ENCODE measurements around the gene PNRC2. TPM values are rescaled to one million over a fixed set of nuclear protein-coding genes. Genes with fewer than 3 reads are reported as not detected.
"Not testable (repeated sequence)": the region's sequence is repeated elsewhere in the genome, so short reads cannot be mapped to it uniquely, and the experiment has no call there.

PNRC2 gene
- polyA plus RNA-seq, 3 donors: 71.7 to 89.7 (median 71.7) TPM

- H3K36me3 ChIP-seq (replicated peaks in 1 of 2; ENCODE audit: control insufficient read depth in 1 of 2, insufficient read depth in 2 of 2, low read length in 2 of 2): no peaks in the 10 kb centered on the region
- no peaks in the 10 kb centered on the region for H4K20me1 ChIP-seq (ENCODE audit: insufficient read depth, low read length)
- Mint-ChIP-seq H3K27me3 (ENCODE audit: low read depth in 3 of 3) (peaks cover 3 to 22% (median 6%) of the 10 kb centered on the region in 3 donors), H3K4me3 (no peak overlapping the region), H3K27ac (no peak overlapping the region), H3K4me1 (peaks cover 2% of the 10 kb centered on the region), H3K36me3 (no peaks in the 10 kb centered on the region), H3K9me3 (peaks cover 0 to 2% (median 0%) of the 10 kb centered on the region in 7 donors)
- H3K79me2 ChIP-seq (ENCODE audit: insufficient read depth, low read length): no peaks in the 10 kb centered on the region
- no peaks in the 10 kb centered on the region for H3K9me3 ChIP-seq (replicated peaks in 1 of 2; ENCODE audit: control insufficient read depth in 1 of 2, insufficient read depth in 1 of 2, low read length in 2 of 2)
- intact Hi-C loops (cut with micrococcal nuclease): no loop called here
- DNase-seq: no peak
- no peak overlapping the region for H3K27ac ChIP-seq (ENCODE audit: low read depth in 1 of 2, low read length in 2 of 2)
- H3K9ac ChIP-seq (ENCODE audit: insufficient read depth, low read length, poor library complexity, severe bottlenecking): no peak overlapping the region
- TF ChIP-seq, protein P1, sequence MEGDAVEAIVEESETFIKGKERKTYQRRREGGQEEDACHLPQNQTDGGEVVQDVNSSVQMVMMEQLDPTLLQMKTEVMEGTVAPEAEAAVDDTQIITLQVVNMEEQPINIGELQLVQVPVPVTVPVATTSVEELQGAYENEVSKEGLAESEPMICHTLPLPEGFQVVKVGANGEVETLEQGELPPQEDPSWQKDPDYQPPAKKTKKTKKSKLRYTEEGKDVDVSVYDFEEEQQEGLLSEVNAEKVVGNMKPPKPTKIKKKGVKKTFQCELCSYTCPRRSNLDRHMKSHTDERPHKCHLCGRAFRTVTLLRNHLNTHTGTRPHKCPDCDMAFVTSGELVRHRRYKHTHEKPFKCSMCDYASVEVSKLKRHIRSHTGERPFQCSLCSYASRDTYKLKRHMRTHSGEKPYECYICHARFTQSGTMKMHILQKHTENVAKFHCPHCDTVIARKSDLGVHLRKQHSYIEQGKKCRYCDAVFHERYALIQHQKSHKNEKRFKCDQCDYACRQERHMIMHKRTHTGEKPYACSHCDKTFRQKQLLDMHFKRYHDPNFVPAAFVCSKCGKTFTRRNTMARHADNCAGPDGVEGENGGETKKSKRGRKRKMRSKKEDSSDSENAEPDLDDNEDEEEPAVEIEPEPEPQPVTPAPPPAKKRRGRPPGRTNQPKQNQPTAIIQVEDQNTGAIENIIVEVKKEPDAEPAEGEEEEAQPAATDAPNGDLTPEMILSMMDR (IDR thresholded peaks at IDR 0.05): no peak
- H2AFZ ChIP-seq (ENCODE audit: insufficient read depth, low read depth, low read length, poor library complexity, severe bottlenecking): no peak overlapping the region
- no peak overlapping the region for H3K4me3 ChIP-seq (replicated peaks in 1 of 3; ENCODE audit: low read depth in 2 of 3, low read length in 3 of 3)
- WGBS (ENCODE audit: insufficient coverage): 100% methylated on average over 1 of the region's 1 CpG
- no peak overlapping the region for H3K4me2 ChIP-seq (replicated peaks; ENCODE audit: extremely low read depth, low read length, poor library complexity, severe bottlenecking)
- H3K27me3 ChIP-seq (ENCODE audit: control insufficient read depth in 2 of 2, insufficient read depth in 2 of 2, low read length in 2 of 2): no peaks in the 10 kb centered on the region
- no peaks in the 10 kb centered on the region for H3K4me1 ChIP-seq (ENCODE audit: control insufficient read depth in 1 of 2, insufficient read depth in 2 of 2, low read length in 2 of 2)
Observed at GRCh38 chr1:24009406-24009805, 49.8 kb downstream of the PNRC2 start.

- no peaks in the 10 kb centered on the region for H3K4me1 ChIP-seq (ENCODE audit: control insufficient read depth in 1 of 2, insufficient read depth in 2 of 2, low read length in 2 of 2)
- no peaks in the 10 kb centered on the region for H3K36me3 Mint-ChIP-seq
- H3K9ac ChIP-seq (ENCODE audit: insufficient read depth, low read length, poor library complexity, severe bottlenecking): no peak overlapping the region
- no peaks in the 10 kb centered on the region for H4K20me1 ChIP-seq (ENCODE audit: insufficient read depth, low read length)
- H3K27me3 Mint-ChIP-seq (ENCODE audit: low read depth in 3 of 3): peaks cover 3 to 22% (median 6%) of the 10 kb centered on the region in 3 donors
- intact Hi-C loops (cut with micrococcal nuclease): no loop called here
- no peak overlapping the region for H3K4me3 Mint-ChIP-seq
- peaks cover 2% of the 10 kb centered on the region for H3K4me1 Mint-ChIP-seq
- no peaks in the 10 kb centered on the region for H3K79me2 ChIP-seq (ENCODE audit: insufficient read depth, low read length)
- no peak overlapping the region for H3K4me3 ChIP-seq (replicated peaks in 1 of 3; ENCODE audit: low read depth in 2 of 3, low read length in 3 of 3)
- TF ChIP-seq, protein P1 (IDR thresholded peaks at IDR 0.05): no peak
- H3K4me2 ChIP-seq (replicated peaks; ENCODE audit: extremely low read depth, low read length, poor library complexity, severe bottlenecking): no peak overlapping the region
- no peak overlapping the region for H3K27ac ChIP-seq (ENCODE audit: low read depth in 1 of 2, low read length in 2 of 2)
- no peaks in the 10 kb centered on the region for H3K36me3 ChIP-seq (replicated peaks in 1 of 2; ENCODE audit: control insufficient read depth in 1 of 2, insufficient read depth in 2 of 2, low read length in 2 of 2)
- DNase-seq: no peak
- 100% methylated on average over 3 of the region's 5 CpGs for WGBS (ENCODE audit: insufficient coverage)
- peaks cover 0 to 2% (median 0%) of the 10 kb centered on the region in 7 donors for H3K9me3 Mint-ChIP-seq
- no peak overlapping the region for H2AFZ ChIP-seq (ENCODE audit: insufficient read depth, low read depth, low read length, poor library complexity, severe bottlenecking)
- no peak overlapping the region for H3K27ac Mint-ChIP-seq
- H3K9me3 ChIP-seq (replicated peaks in 1 of 2; ENCODE audit: control insufficient read depth in 1 of 2, insufficient read depth in 1 of 2, low read length in 2 of 2): no peaks in the 10 kb centered on the region
- H3K27me3 ChIP-seq (ENCODE audit: control insufficient read depth in 2 of 2, insufficient read depth in 2 of 2, low read length in 2 of 2): no peaks in the 10 kb centered on the region
Observed at GRCh38 chr1:24010650-24011049, 51.0 kb downstream of the PNRC2 start.

DNA sequence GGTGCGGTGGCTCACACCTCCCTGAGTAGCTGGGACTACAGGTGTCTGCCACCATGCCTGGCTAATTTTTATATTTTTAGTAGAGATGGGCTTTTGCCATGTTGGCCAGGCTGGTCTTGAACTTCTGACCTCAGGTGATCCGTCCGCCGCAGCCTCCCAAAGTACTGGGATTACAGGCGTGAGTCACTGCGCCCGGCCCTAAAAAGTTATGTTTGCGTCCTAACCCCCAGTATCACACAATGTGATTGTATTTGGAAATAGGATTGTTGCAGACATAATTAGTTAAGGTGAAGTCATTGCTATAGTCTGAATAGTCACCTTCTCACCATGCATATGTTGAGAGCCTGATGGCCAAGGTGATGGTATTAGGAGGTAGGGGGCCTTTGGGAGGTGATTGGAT lies 53.2 kb downstream of the PNRC2 start:
- H4K20me1 ChIP-seq (ENCODE audit: insufficient read depth, low read length); H3K9me3 Mint-ChIP-seq; H3K36me3 ChIP-seq (replicated peaks in 1 of 2; ENCODE audit: control insufficient read depth in 1 of 2, insufficient read depth in 2 of 2, low read length in 2 of 2); H3K36me3 Mint-ChIP-seq; H3K27ac Mint-ChIP-seq; H3K4me1 ChIP-seq (ENCODE audit: control insufficient read depth in 1 of 2, insufficient read depth in 2 of 2, low read length in 2 of 2); H3K79me2 ChIP-seq (ENCODE audit: insufficient read depth, low read length); H3K9me3 ChIP-seq (replicated peaks in 1 of 2; ENCODE audit: control insufficient read depth in 1 of 2, insufficient read depth in 1 of 2, low read length in 2 of 2); H3K4me1 Mint-ChIP-seq; H3K27ac ChIP-seq (ENCODE audit: low read depth in 1 of 2, low read length in 2 of 2); H3K4me2 ChIP-seq (replicated peaks; ENCODE audit: extremely low read depth, low read length, poor library complexity, severe bottlenecking); intact Hi-C loops (cut with micrococcal nuclease); H3K4me3 ChIP-seq (replicated peaks in 1 of 3; ENCODE audit: low read depth in 2 of 3, low read length in 3 of 3); H3K9ac ChIP-seq (ENCODE audit: insufficient read depth, low read length, poor library complexity, severe bottlenecking); H3K27me3 ChIP-seq (ENCODE audit: control insufficient read depth in 2 of 2, insufficient read depth in 2 of 2, low read length in 2 of 2); H3K4me3 Mint-ChIP-seq; H2AFZ ChIP-seq (ENCODE audit: insufficient read depth, low read depth, low read length, poor library complexity, severe bottlenecking); DNase-seq: not testable (repeated sequence)
- WGBS (ENCODE audit: insufficient coverage): 94% methylated on average over 3 of the region's 8 CpGs
- peaks cover 3 to 17% (median 4%) of the 10 kb centered on the region in 3 donors for H3K27me3 Mint-ChIP-seq (ENCODE audit: low read depth in 3 of 3)

All from CD14-positive monocyte (primary cell).